NCI-H345 (cell line): ENCODE results near the gene MICAL2.

Experiments
- DNase-seq: peaks from one replicate; lab custom pipeline; 2025; lab: John Stamatoyannopoulos, UW

Gene MICAL2

GRCh38 chr11:12098601-12099000, 11.8 kb upstream of the MICAL2 start:
- DNase-seq: no peak

- no peak for DNase-seq
Observed at GRCh38 chr11:12099132-12099873, 11.1 kb upstream of the MICAL2 start.

- DNase-seq: no peak
Observed at GRCh38 chr11:12100429-12100828, 10.0 kb upstream of the MICAL2 start.

GRCh38 chr11:12100841-12101242, 9.5 kb upstream of the MICAL2 start:
- DNase-seq: no peak

GRCh38 chr11:12101318-12101717, 9.1 kb upstream of the MICAL2 start:
- no peak for DNase-seq

GRCh38 chr11:12102588-12103410, 7.6 kb upstream of the MICAL2 start:
- no peak for DNase-seq

- DNase-seq: no peak
Observed at GRCh38 chr11:12103411-12104225, 6.8 kb upstream of the MICAL2 start.

GRCh38 chr11:12105471-12105870, 4.9 kb upstream of the MICAL2 start:
- no peak for DNase-seq

GRCh38 chr11:12106101-12106500, 4.3 kb upstream of the MICAL2 start:
- no peak for DNase-seq

- DNase-seq: no peak
Observed at GRCh38 chr11:12106501-12106900, 3.9 kb upstream of the MICAL2 start.

GRCh38 chr11:12108875-12109453, 1.4 kb upstream of the MICAL2 start:
- DNase-seq: no peak

GRCh38 chr11:12109591-12110196, 696 bp upstream of the MICAL2 start:
- DNase-seq: no peak

- peak; percentile 52 for DNase-seq
Observed at GRCh38 chr11:12110714-12111548, 541 bp downstream of the MICAL2 start.

GRCh38 chr11:12111549-12112520, 1.4 kb downstream of the MICAL2 start:
- peak; percentile 23 for DNase-seq

- no peak for DNase-seq
Observed at GRCh38 chr11:12112750-12113149, 2.4 kb downstream of the MICAL2 start.

- no peak for DNase-seq
Observed at GRCh38 chr11:12113294-12113693, 2.9 kb downstream of the MICAL2 start.

GRCh38 chr11:12114193-12115033, 4.0 kb downstream of the MICAL2 start:
- DNase-seq: no peak

GRCh38 chr11:12116425-12117032, 6.1 kb downstream of the MICAL2 start:
- no peak for DNase-seq
